IPS DF 4.7 (cell line): ENCODE results near the gene BLID.

Experiments used
- DNase-seq: peaks from one replicate; pipeline ENCODE4 v3.0.0-alpha.2; 2013; ENCODE audit warnings: low spot score; ENCODE audit errors: extremely low read depth

Gene BLID

GRCh38 chr11:122082205-122082604 is 33.8 kb downstream of the BLID start:
- DNase-seq: no peak

- no peak for DNase-seq
Observed at GRCh38 chr11:122081073-122081472, 34.9 kb downstream of the BLID start.

- DNase-seq: no peak
Observed at GRCh38 chr11:122077459-122077858, 38.6 kb downstream of the BLID start.

DNA sequence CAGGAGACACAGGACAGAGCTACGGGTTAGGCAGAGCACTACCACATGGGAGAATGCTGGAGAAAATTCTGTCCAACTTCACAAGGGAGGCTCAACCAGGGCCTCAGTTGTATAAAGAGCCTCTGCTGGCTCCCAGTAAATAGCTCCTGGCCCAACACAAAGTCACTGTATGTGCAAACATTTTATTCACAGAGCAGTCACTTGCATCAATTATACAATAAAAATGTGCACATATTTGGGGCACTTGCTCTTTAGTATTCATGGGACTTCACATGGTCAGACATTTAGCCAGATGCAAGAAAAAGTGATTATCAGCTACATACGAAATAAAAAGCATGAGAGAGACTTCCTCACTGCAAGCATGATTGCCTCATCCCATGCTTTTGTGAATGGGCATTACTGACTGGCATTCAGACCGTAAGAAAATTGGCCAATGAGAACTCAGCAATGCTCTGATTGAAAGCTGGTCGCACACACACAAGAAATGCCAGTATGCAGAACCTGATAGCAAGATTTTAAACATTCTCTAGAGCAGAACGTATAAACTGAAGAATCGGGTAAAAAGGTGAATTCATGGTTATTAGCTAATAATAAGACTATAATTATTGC is 39.4 kb downstream of the BLID start:
- no peak for DNase-seq

- DNase-seq: no peak
Observed at GRCh38 chr11:122075016-122075415, 41.0 kb downstream of the BLID start.

- DNase-seq: no peak
Observed at GRCh38 chr11:122074022-122074421, 42.0 kb downstream of the BLID start.

DNA sequence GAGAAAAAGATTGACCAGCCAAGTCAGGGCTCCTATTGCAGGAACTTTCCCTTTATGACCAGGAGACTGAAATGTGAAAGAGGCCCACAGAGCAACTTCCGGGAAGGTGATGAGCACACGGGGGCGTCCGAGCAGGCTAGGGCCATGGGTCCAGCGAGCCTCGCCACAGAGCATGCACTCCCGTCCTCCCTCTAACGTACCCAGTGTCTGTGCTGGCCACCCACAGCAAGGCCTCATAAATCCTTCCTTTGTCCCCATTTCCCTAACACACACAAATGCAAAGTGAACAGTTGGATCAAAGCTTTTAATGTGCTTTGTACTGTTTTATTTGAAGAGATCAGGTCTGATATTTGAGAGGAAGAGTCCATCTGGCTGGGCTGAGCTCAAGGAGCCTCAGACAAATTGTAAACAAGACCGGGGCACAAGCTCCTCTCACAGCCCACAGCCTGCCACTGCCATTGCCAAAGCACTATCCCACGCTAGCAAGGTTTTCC is 44.3 kb downstream of the BLID start:
- no peak for DNase-seq

DNA sequence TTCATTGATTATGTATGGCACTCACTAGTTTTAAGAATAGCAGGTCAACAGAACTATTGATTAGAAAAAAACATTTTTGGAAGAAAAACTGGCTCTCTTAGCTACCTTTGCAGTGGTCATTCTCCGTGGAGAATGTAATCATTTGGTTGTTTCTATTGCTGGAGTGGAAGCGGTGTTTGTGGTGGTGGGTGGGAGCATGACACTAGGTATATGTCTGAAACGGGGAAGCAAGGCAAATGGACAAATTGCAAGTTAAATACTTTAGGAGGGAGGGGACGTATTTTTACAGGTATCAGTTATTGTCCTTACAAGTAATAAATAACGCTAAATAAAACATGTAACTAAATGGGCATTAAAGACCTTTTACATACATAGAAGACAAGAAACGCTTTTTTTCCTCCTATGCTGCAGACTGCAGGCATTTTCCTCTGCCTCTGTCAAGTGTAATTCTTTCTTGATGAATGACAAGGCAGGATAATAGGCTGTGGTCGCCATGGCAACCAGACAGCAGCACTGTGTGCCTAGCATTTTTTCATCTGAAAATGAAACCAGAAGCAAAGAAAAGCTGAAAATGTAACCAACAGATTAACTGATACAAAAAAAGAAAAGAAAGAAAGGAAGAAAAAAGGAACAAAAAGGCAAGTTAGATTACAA is 46.2 kb downstream of the BLID start:
- no peak for DNase-seq

GRCh38 chr11:122068837-122069236 is 47.2 kb downstream of the BLID start:
- no peak for DNase-seq

GRCh38 chr11:122068141-122068540 is 47.9 kb downstream of the BLID start:
- no peak for DNase-seq
